Smooth muscle cell (in vitro differentiated cells): ENCODE measurements around the gene CCDC90B. TPM values are rescaled to one million over a fixed set of nuclear protein-coding genes. Genes with fewer than 3 reads are reported as not detected.
A peak's percentile ranks its signal among the peaks of the same experiment; 100 is the strongest.

ENCODE experiments used
- DNase-seq: peaks from one replicate; lab custom pipeline; 2025; ENCODE audit not compliant: unreplicated experiment; lab: John Stamatoyannopoulos, UW
- H2AFZ ChIP-seq: fragments of 200-600 bp; sonication (generic); 2 replicates; pipeline ENCODE4 v1.6.0; 2016; ENCODE audit warnings: antibody characterized with exemption, low read depth, mild to moderate bottlenecking
- H3F3A ChIP-seq: fragments of 200-600 bp; sonication (generic); 2 replicates; pipeline ENCODE4 v1.6.0; 2017; ENCODE audit warnings: antibody characterized with exemption, low read depth
- H3K27ac ChIP-seq: fragments of 200-600 bp; sonication (generic); 2 replicates; pipeline ENCODE4 v1.5.1; 2016; ENCODE audit warnings: low read depth, mild to moderate bottlenecking
- H3K27me3 ChIP-seq: fragments of 200-600 bp; sonication (generic); 2 replicates; pipeline ENCODE4 v1.6.1; 2016; ENCODE audit warnings: low read depth, mild to moderate bottlenecking
- H3K36me3 ChIP-seq: fragments of 200-600 bp; sonication (generic); 2 replicates; pipeline ENCODE4 v1.5.1; 2016; ENCODE audit warnings: low read depth
- H3K4me1 ChIP-seq: fragments of 200-600 bp; sonication (generic); 2 replicates; pipeline ENCODE4 v1.5.1; 2016; ENCODE audit warnings: low read depth
- H3K4me2 ChIP-seq: fragments of 200-600 bp; sonication (generic); 2 replicates; pipeline ENCODE4 v1.6.0; 2016; ENCODE audit warnings: mild to moderate bottlenecking
- H3K4me3 ChIP-seq: fragments of 200-600 bp; sonication (generic); 2 replicates; pipeline ENCODE4 v1.5.1; 2016; ENCODE audit warnings: mild to moderate bottlenecking
- H3K79me2 ChIP-seq: fragments of 200-600 bp; sonication (generic); 2 replicates; pipeline ENCODE4 v1.6.0; 2016; ENCODE audit warnings: low read depth, mild to moderate bottlenecking
- H3K9ac ChIP-seq: fragments of 200-600 bp; sonication (generic); 2 replicates; pipeline ENCODE4 v1.6.0; 2016; ENCODE audit warnings: low read depth
- H3K9me3 ChIP-seq: fragments of 200-600 bp; sonication (generic); replicated peaks from 2 replicates; pipeline ENCODE4 v1.5.1; 2016; ENCODE audit warnings: low read depth
- H4K20me1 ChIP-seq: fragments of 200-600 bp; sonication (generic); 2 replicates; pipeline ENCODE4 v1.6.0; 2016; ENCODE audit warnings: low read depth
- CTCF ChIP-seq: fragments of 200-600 bp; sonication (generic); IDR thresholded peaks from 2 replicates; pipeline ENCODE4 v1.5.1; 2017; ENCODE audit warnings: borderline replicate concordance, mild to moderate bottlenecking, antibody characterized with exemption; ENCODE audit not compliant: insufficient read depth, poor library complexity, severe bottlenecking
- WGBS: methylation state at CpG from one replicate; pipeline ENCODE4 v1.1.7; 2016; ENCODE audit warnings: low lambda C conversion rate; 5-methylcytosine and 5-hydroxymethylcytosine counted together
- polyA plus RNA-seq: library from polyadenylated mRNA; unstranded; fragments of >200 nt; fragmentation: Nextera tagmentation; extraction: Ambion mirVana; gene quantifications from 2 replicates; pipeline ENCODE4 v1.2.1, GENCODE V29; 2016
- small RNA-seq: library from RNA; depleted of rRNA; stranded (forward); fragments of <200 nt; gene quantifications from one replicate; pipeline ENCODE3, GENCODE V24; 2014
- total RNA-seq: library from RNA; depleted of rRNA; stranded (reverse); fragments of >200 nt; gene quantifications from 2 replicates; pipeline ENCODE4 v1.2.3, GENCODE V29; 2014

The CCDC90B gene
- total and polyA plus RNA-seq, 2 experiments from 2014 or later: 60.2 to 86.4 TPM

GRCh38 chr11:83220260-83220659, 65.9 kb downstream of the CCDC90B start:
- TF ChIP-seq CTCF: no peak
- Histone ChIP-seq H3K27ac (no peak overlapping the region), H3K9me3 (no peaks in the 10 kb centered on the region), H4K20me1 (no peaks in the 10 kb centered on the region), H3K4me2 (no peak overlapping the region), H3K27me3 (no peaks in the 10 kb centered on the region), H3K36me3 (no peaks in the 10 kb centered on the region), H3K4me3 (no peak overlapping the region), H3K79me2 (no peaks in the 10 kb centered on the region), H3K4me1 (no peaks in the 10 kb centered on the region), H3F3A (no peaks in the 10 kb centered on the region), H2AFZ (no peak overlapping the region), H3K9ac (no peak overlapping the region)
- WGBS: 88% methylated on average over 10 of the region's 10 CpGs
- DNase-seq: no peak

DNA sequence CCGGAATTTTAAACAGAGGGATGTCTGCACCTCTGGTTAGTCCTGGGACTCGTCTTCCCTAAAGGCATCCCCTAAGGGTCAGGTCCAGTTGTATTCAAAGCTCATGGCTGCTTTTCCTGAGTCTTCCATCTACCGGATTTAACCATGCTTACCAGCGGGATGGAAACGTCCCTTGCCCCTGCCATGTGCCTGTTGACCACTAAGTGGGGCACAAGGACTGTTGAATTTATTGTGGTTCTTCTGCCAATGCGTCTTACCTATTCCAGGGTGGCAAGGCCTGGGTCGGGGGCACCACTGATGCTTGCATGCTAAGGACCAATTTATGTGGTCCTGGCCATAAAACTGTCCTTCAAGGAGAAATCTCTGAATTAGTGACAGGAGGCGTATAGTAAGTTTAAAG, 67.1 kb downstream of the CCDC90B start:
- no peaks in the 10 kb centered on the region for H3K9me3 ChIP-seq
- H3K4me3 ChIP-seq: no peak overlapping the region
- WGBS: 76% methylated on average over 8 of the region's 8 CpGs
- no peak overlapping the region for H3K4me2 ChIP-seq
- DNase-seq: no peak
- no peak overlapping the region for H3K27ac ChIP-seq
- peak; percentile 12 for TF ChIP-seq CTCF
- no peak overlapping the region for H3K9ac ChIP-seq
- no peaks in the 10 kb centered on the region for H3K4me1 ChIP-seq
- no peaks in the 10 kb centered on the region for H3K36me3 ChIP-seq
- H3K79me2 ChIP-seq: no peaks in the 10 kb centered on the region
- H3K27me3 ChIP-seq: no peaks in the 10 kb centered on the region
- H4K20me1 ChIP-seq: no peaks in the 10 kb centered on the region
- H3F3A ChIP-seq: no peaks in the 10 kb centered on the region
- H2AFZ ChIP-seq: no peak overlapping the region

Small RNAs within 50 kb of the gene (small RNA-seq; reads per million reads assigned to genes)
- gene AP000873.5: not detected

Other genes with a start within 250 kb of the CCDC90B start
- 19.6 and 23.6 TPM in 2 replicates for gene RAB30, start 214.5 kb downstream of the CCDC90B start, total RNA-seq
- 10.7 and 11.2 TPM in 2 replicates for gene RAB30, start 214.5 kb downstream of the CCDC90B start, polyA plus RNA-seq
- gene PCF11, start 129.2 kb downstream of the CCDC90B start, total RNA-seq: 56.7 and 92.6 TPM in 2 replicates
- 15.9 and 17.5 TPM in 2 replicates for gene PCF11, start 129.2 kb downstream of the CCDC90B start, polyA plus RNA-seq
- gene ANKRD42, start 92.7 kb downstream of the CCDC90B start, total RNA-seq: 16.4 and 17.8 TPM in 2 replicates
- 10.6 and 16.2 TPM in 2 replicates for gene ANKRD42, start 92.7 kb downstream of the CCDC90B start, polyA plus RNA-seq